Transverse colon (tissue), 4 donors: ENCODE measurements around the gene HSPBP1. TPM values are rescaled to one million over a fixed set of nuclear protein-coding genes. Genes with fewer than 3 reads are reported as not detected.

Source experiments
- DNase-seq: peaks from one replicate; pipeline ENCODE4 v3.0.0-alpha.2; 2019
- H3K27ac ChIP-seq, 4 donors: fragments of 200-600 bp; sonication (generic); 2 replicates each; pipeline ENCODE4 v1.5.1; 2016 to 2018; ENCODE audit warnings: inconsistent platforms in 4 of 4
- H3K27me3 ChIP-seq: fragments of 200-600 bp; sonication (generic); 2 replicates; pipeline ENCODE4 v1.5.1; 2017; ENCODE audit warnings: inconsistent platforms
- H3K36me3 ChIP-seq, 4 donors: fragments of 200-600 bp; sonication (generic); 2 replicates each; pipeline ENCODE4 v1.5.1; 2017 to 2019; ENCODE audit warnings: inconsistent platforms in 4 of 4
- H3K4me1 ChIP-seq, 4 donors: fragments of 200-600 bp; sonication (generic); 2 replicates each; pipeline ENCODE4 v1.5.1; 2017 to 2020; ENCODE audit warnings: inconsistent platforms in 4 of 4
- H3K4me3 ChIP-seq, 4 donors: fragments of 200-600 bp; sonication (generic); 1 replicate in 1 of 4; 2 replicates in 3 of 4; pipeline versions ENCODE4 v1.5.1 to v1.6.1; 2017 to 2019; ENCODE audit warnings: inconsistent platforms in 4 of 4
- H3K9me3 ChIP-seq, 2 donors: fragments of 200-600 bp; sonication (generic); 2 replicates each; pipeline ENCODE4 v1.5.1; 2017 to 2019; ENCODE audit warnings: inconsistent platforms in 2 of 2
- CTCF ChIP-seq, 5 experiments: fragments of 200-600 bp in 3 of 5; fragments of 450-650 bp in 2 of 5; sonication (generic) in 3 of 5; IDR thresholded peaks; 1 replicate in 2 of 5; 2 replicates in 3 of 5; pipeline ENCODE4 v1.5.1; 2016 to 2017; ENCODE audit warnings: antibody characterized with exemption in 5 of 5, inconsistent platforms in 3 of 5, mild to moderate bottlenecking in 2 of 5, moderate library complexity in 1 of 5
- EP300 ChIP-seq: sonication (generic); formaldehyde crosslinking; IDR thresholded peaks from one replicate; pipeline ENCODE4 v1.6.1; 2017; ENCODE audit warnings: antibody characterized with exemption, low read depth
- POLR2A ChIP-seq: fragments of 450-650 bp; IDR thresholded peaks from one replicate; pipeline ENCODE4 v1.6.1; 2016; ENCODE audit warnings: antibody characterized with exemption, mild to moderate bottlenecking, moderate library complexity
- POLR2AphosphoS5 ChIP-seq, 3 donors: sonication (generic); formaldehyde crosslinking; IDR thresholded peaks; one replicate each; pipeline ENCODE4 v1.6.1; 2016; ENCODE audit warnings: antibody characterized with exemption in 3 of 3
- WGBS, 2 donors: methylation state at CpG; one replicate each; pipeline ENCODE4 v1.1.5; 2018; ENCODE audit warnings: low coverage in 1 of 2; 5-methylcytosine and 5-hydroxymethylcytosine counted together
- in situ Hi-C, 4 donors: fragments of 200-750 bp; cut with MboI; loops; one replicate each; pipeline versions ENCODE4 v1.15.0 to v1.15.1; 2017; ENCODE audit warnings: low sequenced_read_pairs in 3 of 4, low pct_ligation_motif_present in 1 of 4, low pct_unique_long_range_greater_than_20kb in 1 of 4
- intact Hi-C: fragments of 100-400 bp; cut with DNase I; formaldehyde crosslinking; loops from one replicate; pipeline ENCODE4 v1.15.1; 2023; ENCODE audit warnings: low total_unique reads
- total RNA-seq, 4 donors: library from RNA; depleted of rRNA; stranded (reverse); fragments of >200 nt; gene quantifications; one replicate each; pipeline ENCODE4 v1.1.0, GENCODE V29; 2016

HSPBP1 gene
- total RNA-seq, 4 donors from 2014 or later = 4.5 to 98.7 (median 27.0) TPM

GRCh38 chr19:55304980-55305379, 25.1 kb upstream of the HSPBP1 start:
- intact Hi-C loops = loop anchor here (5.0 kb wide), 1 partner anchor 77 kb away; the partner anchor contains the start of gene TMEM238
- TF ChIP-seq EP300 (no peak), POLR2A (no peak), POLR2AphosphoS5 (IDR thresholded peaks at IDR 0.05) (no peak), CTCF (IDR thresholded peaks at IDR 0.05) (no peak)
- H3K4me1 ChIP-seq = peaks cover 4 to 10% (median 9%) of the 10 kb centered on the region in 4 donors
- no peaks in the 10 kb centered on the region for H3K36me3 ChIP-seq
- DNase-seq = no peak
- in situ Hi-C loops = no loop called here
- no peak overlapping the region for H3K4me3 ChIP-seq
- no peaks in the 10 kb centered on the region for H3K9me3 ChIP-seq
- no peaks in the 10 kb centered on the region for H3K27me3 ChIP-seq
- H3K27ac ChIP-seq = no peak overlapping the region
- WGBS, 2 donors = 82 to 85% methylated on average over 2 to 14 of the region's 14 CpGs

GRCh38 chr19:55304279-55304978, 24.5 kb upstream of the HSPBP1 start:
- no peak overlapping the region for H3K27ac ChIP-seq
- no peaks in the 10 kb centered on the region for H3K36me3 ChIP-seq
- TF ChIP-seq EP300 (no peak), POLR2A (no peak), POLR2AphosphoS5 (IDR thresholded peaks at IDR 0.05) (no peak), CTCF (IDR thresholded peaks at IDR 0.05) (no peak)
- no peaks in the 10 kb centered on the region for H3K9me3 ChIP-seq
- intact Hi-C loops (loop anchor here (5.0 kb wide), 1 partner anchor 78 kb away; the partner anchor contains the start of gene TMEM238), in situ Hi-C loops (no loop called here)
- H3K4me1 ChIP-seq = peaks cover 4 to 10% (median 9%) of the 10 kb centered on the region in 4 donors
- 77 to 89% methylated on average over 13 to 39 of the region's 39 CpGs for WGBS, 2 donors
- H3K27me3 ChIP-seq = no peaks in the 10 kb centered on the region
- H3K4me3 ChIP-seq = no peak overlapping the region
- DNase-seq = peak; percentile 39

- no peaks in the 10 kb centered on the region for H3K36me3 ChIP-seq
- H3K4me3 ChIP-seq = no peak overlapping the region
- intact Hi-C loops (loop anchor here (5.0 kb wide), 1 partner anchor 79 kb away; the partner anchor contains the start of gene TMEM238), in situ Hi-C loops (no loop called here)
- H3K4me1 ChIP-seq = peaks cover 4 to 10% (median 9%) of the 10 kb centered on the region in 4 donors
- WGBS, 2 donors = 97% methylated on average over 11 of the region's 11 CpGs; no CpG with 5 or more reads in 1 of the 2 donors
- no peak overlapping the region for H3K27ac ChIP-seq
- no peaks in the 10 kb centered on the region for H3K9me3 ChIP-seq
- DNase-seq = no peak
- TF ChIP-seq CTCF (IDR thresholded peaks at IDR 0.05) (no peak), EP300 (no peak), POLR2AphosphoS5 (IDR thresholded peaks at IDR 0.05) (no peak), POLR2A (no peak)
- no peaks in the 10 kb centered on the region for H3K27me3 ChIP-seq
These were observed 23.6 kb upstream of the HSPBP1 start for GRCh38 chr19:55303477-55303876.

GRCh38 chr19:55302318-55302703, 22.4 kb upstream of the HSPBP1 start:
- Histone ChIP-seq H3K9me3 (no peaks in the 10 kb centered on the region), H3K27me3 (no peaks in the 10 kb centered on the region), H3K27ac (no peak overlapping the region), H3K36me3 (no peaks in the 10 kb centered on the region), H3K4me3 (peak overlapping the region in 1 of 4 donors; percentile 41), H3K4me1 (peaks cover 4 to 10% (median 9%) of the 10 kb centered on the region in 4 donors)
- intact Hi-C loops = loop anchor here (5.0 kb wide), 1 partner anchor 80 kb away; the partner anchor contains the start of gene TMEM238
- TF ChIP-seq EP300 = no peak
- no peak for TF ChIP-seq POLR2AphosphoS5 (IDR thresholded peaks at IDR 0.05)
- TF ChIP-seq POLR2A = no peak
- no peak for TF ChIP-seq CTCF (IDR thresholded peaks at IDR 0.05)
- WGBS, 2 donors = 71% methylated on average over 9 to 12 of the region's 12 CpGs
- in situ Hi-C loops = no loop called here
- no peak for DNase-seq
